ELF-1 (cell line): ENCODE measurements around the gene PALM2AKAP2.
"Not testable (repeated sequence)": the region's sequence is repeated elsewhere in the genome, so short reads cannot be mapped to it uniquely, and the experiment has no call there.

ENCODE experiments used
- DNase-seq: peaks from one replicate; pipeline ENCODE4 v3.0.0-alpha.2; 2016; ENCODE audit warnings: low read depth, low spot score

The PALM2AKAP2 gene

GRCh38 chr9:109802491-109802890 lies 22.5 kb downstream of the PALM2AKAP2 start:
- DNase-seq = no peak

GRCh38 chr9:109805050-109805449 lies 25.1 kb downstream of the PALM2AKAP2 start:
- DNase-seq = no peak

- no peak for DNase-seq
These were observed 26.6 kb downstream of the PALM2AKAP2 start for GRCh38 chr9:109806506-109807115.

GRCh38 chr9:109811876-109812275 lies 31.9 kb downstream of the PALM2AKAP2 start:
- DNase-seq = no peak

- no peak for DNase-seq
These were observed 32.3 kb downstream of the PALM2AKAP2 start for GRCh38 chr9:109812331-109812730.

- no peak for DNase-seq
These were observed 32.9 kb downstream of the PALM2AKAP2 start for GRCh38 chr9:109812818-109813281.

- DNase-seq = no peak
These were observed 33.3 kb downstream of the PALM2AKAP2 start for GRCh38 chr9:109813303-109813702.

GRCh38 chr9:109813829-109814228 lies 33.8 kb downstream of the PALM2AKAP2 start:
- no peak for DNase-seq

- no peak for DNase-seq
These were observed 35.5 kb downstream of the PALM2AKAP2 start for GRCh38 chr9:109815366-109815947.

- no peak for DNase-seq
These were observed 36.5 kb downstream of the PALM2AKAP2 start for GRCh38 chr9:109816490-109816889.

GRCh38 chr9:109817146-109817845 lies 37.3 kb downstream of the PALM2AKAP2 start:
- DNase-seq = no peak

GRCh38 chr9:109817846-109818472 lies 38.0 kb downstream of the PALM2AKAP2 start:
- peak; percentile 75 for DNase-seq

- no peak for DNase-seq
These were observed 41.7 kb downstream of the PALM2AKAP2 start for GRCh38 chr9:109821711-109822110.

- DNase-seq = not testable (repeated sequence)
These were observed 45.4 kb downstream of the PALM2AKAP2 start for GRCh38 chr9:109825383-109825782.

- no peak for DNase-seq
These were observed 46.6 kb downstream of the PALM2AKAP2 start for GRCh38 chr9:109826559-109826958.

- no peak for DNase-seq
These were observed 48.3 kb downstream of the PALM2AKAP2 start for GRCh38 chr9:109828254-109828653.
